ENCODE results near the gene CTXN1.

CTXN1 gene

GRCh38 chr19:7912697-7913564 is 13.0 kb downstream of the CTXN1 start:
- H3K27me3 ChIP-seq (ENCODE audit: insufficient read depth, low read length) = no peaks in the 10 kb centered on the region
- H3K4me3 ChIP-seq (ENCODE audit: low read depth, low read length) = no peak overlapping the region
- no peaks in the 10 kb centered on the region for H3K4me1 ChIP-seq (ENCODE audit: control insufficient read depth, insufficient read depth, low read length, unreplicated experiment)
- no peak overlapping the region for H2AFZ ChIP-seq (ENCODE audit: low read length, unreplicated experiment)
- no peak overlapping the region for H3K27ac ChIP-seq (ENCODE audit: low read depth, low read length)
- H3K79me2 ChIP-seq (ENCODE audit: control insufficient read depth, insufficient read depth, low read length, unreplicated experiment) = no peaks in the 10 kb centered on the region
- H3K36me3 ChIP-seq (ENCODE audit: insufficient read depth, low read length) = no peaks in the 10 kb centered on the region

GRCh38 chr19:7912144-7912696 is 13.7 kb downstream of the CTXN1 start:
- H3K79me2 ChIP-seq (ENCODE audit: control insufficient read depth, insufficient read depth, low read length, unreplicated experiment) = no peaks in the 10 kb centered on the region
- H2AFZ ChIP-seq (ENCODE audit: low read length, unreplicated experiment) = no peak overlapping the region
- H3K36me3 ChIP-seq (ENCODE audit: insufficient read depth, low read length) = no peaks in the 10 kb centered on the region
- H3K4me3 ChIP-seq (ENCODE audit: low read depth, low read length) = no peak overlapping the region
- no peak overlapping the region for H3K27ac ChIP-seq (ENCODE audit: low read depth, low read length)
- no peaks in the 10 kb centered on the region for H3K27me3 ChIP-seq (ENCODE audit: insufficient read depth, low read length)
- H3K4me1 ChIP-seq (ENCODE audit: control insufficient read depth, insufficient read depth, low read length, unreplicated experiment) = no peaks in the 10 kb centered on the region

- Histone ChIP-seq H3K4me3 (ENCODE audit: low read depth, low read length) (no peak overlapping the region), H2AFZ (ENCODE audit: low read length, unreplicated experiment) (no peak overlapping the region), H3K27me3 (ENCODE audit: insufficient read depth, low read length) (no peaks in the 10 kb centered on the region), H3K36me3 (ENCODE audit: insufficient read depth, low read length) (no peaks in the 10 kb centered on the region), H3K27ac (ENCODE audit: low read depth, low read length) (no peak overlapping the region), H3K79me2 (ENCODE audit: control insufficient read depth, insufficient read depth, low read length, unreplicated experiment) (no peaks in the 10 kb centered on the region), H3K4me1 (ENCODE audit: control insufficient read depth, insufficient read depth, low read length, unreplicated experiment) (no peaks in the 10 kb centered on the region)
Observed at GRCh38 chr19:7911508-7912143, 14.3 kb downstream of the CTXN1 start.

- no peak overlapping the region for H3K4me3 ChIP-seq (ENCODE audit: low read depth, low read length)
- H2AFZ ChIP-seq (ENCODE audit: low read length, unreplicated experiment) = no peak overlapping the region
- H3K36me3 ChIP-seq (ENCODE audit: insufficient read depth, low read length) = no peaks in the 10 kb centered on the region
- no peak overlapping the region for H3K27ac ChIP-seq (ENCODE audit: low read depth, low read length)
- H3K79me2 ChIP-seq (ENCODE audit: control insufficient read depth, insufficient read depth, low read length, unreplicated experiment) = peaks cover 6% of the 10 kb centered on the region
- H3K27me3 ChIP-seq (ENCODE audit: insufficient read depth, low read length) = no peaks in the 10 kb centered on the region
- H3K4me1 ChIP-seq (ENCODE audit: control insufficient read depth, insufficient read depth, low read length, unreplicated experiment) = no peaks in the 10 kb centered on the region
Observed at GRCh38 chr19:7910321-7911161, 15.4 kb downstream of the CTXN1 start.

GRCh38 chr19:7909471-7910067 is 16.4 kb downstream of the CTXN1 start:
- no peaks in the 10 kb centered on the region for H3K36me3 ChIP-seq (ENCODE audit: insufficient read depth, low read length)
- no peak overlapping the region for H2AFZ ChIP-seq (ENCODE audit: low read length, unreplicated experiment)
- H3K4me3 ChIP-seq (ENCODE audit: low read depth, low read length) = no peak overlapping the region
- no peak overlapping the region for H3K27ac ChIP-seq (ENCODE audit: low read depth, low read length)
- H3K79me2 ChIP-seq (ENCODE audit: control insufficient read depth, insufficient read depth, low read length, unreplicated experiment) = peaks cover 16% of the 10 kb centered on the region
- peaks cover 8% of the 10 kb centered on the region for H3K4me1 ChIP-seq (ENCODE audit: control insufficient read depth, insufficient read depth, low read length, unreplicated experiment)
- H3K27me3 ChIP-seq (ENCODE audit: insufficient read depth, low read length) = no peaks in the 10 kb centered on the region

GRCh38 chr19:7908742-7909461 is 17.0 kb downstream of the CTXN1 start:
- H3K36me3 ChIP-seq (ENCODE audit: insufficient read depth, low read length) = no peaks in the 10 kb centered on the region
- peaks cover 21% of the 10 kb centered on the region for H3K79me2 ChIP-seq (ENCODE audit: control insufficient read depth, insufficient read depth, low read length, unreplicated experiment)
- H3K4me3 ChIP-seq (ENCODE audit: low read depth, low read length) = no peak overlapping the region
- H3K27ac ChIP-seq (ENCODE audit: low read depth, low read length) = no peak overlapping the region
- H3K4me1 ChIP-seq (ENCODE audit: control insufficient read depth, insufficient read depth, low read length, unreplicated experiment) = peaks cover 8% of the 10 kb centered on the region
- no peaks in the 10 kb centered on the region for H3K27me3 ChIP-seq (ENCODE audit: insufficient read depth, low read length)
- no peak overlapping the region for H2AFZ ChIP-seq (ENCODE audit: low read length, unreplicated experiment)

- Histone ChIP-seq H3K4me3 (ENCODE audit: low read depth, low read length) (no peak overlapping the region), H2AFZ (ENCODE audit: low read length, unreplicated experiment) (no peak overlapping the region), H3K36me3 (ENCODE audit: insufficient read depth, low read length) (no peaks in the 10 kb centered on the region), H3K27me3 (ENCODE audit: insufficient read depth, low read length) (no peaks in the 10 kb centered on the region), H3K79me2 (ENCODE audit: control insufficient read depth, insufficient read depth, low read length, unreplicated experiment) (peaks cover 22% of the 10 kb centered on the region), H3K27ac (ENCODE audit: low read depth, low read length) (no peak overlapping the region), H3K4me1 (ENCODE audit: control insufficient read depth, insufficient read depth, low read length, unreplicated experiment) (peaks cover 8% of the 10 kb centered on the region)
Observed at GRCh38 chr19:7908078-7908699, 17.7 kb downstream of the CTXN1 start.

- H3K36me3 ChIP-seq (ENCODE audit: insufficient read depth, low read length) = no peaks in the 10 kb centered on the region
- no peaks in the 10 kb centered on the region for H3K27me3 ChIP-seq (ENCODE audit: insufficient read depth, low read length)
- peaks cover 28% of the 10 kb centered on the region for H3K79me2 ChIP-seq (ENCODE audit: control insufficient read depth, insufficient read depth, low read length, unreplicated experiment)
- no peak overlapping the region for H3K27ac ChIP-seq (ENCODE audit: low read depth, low read length)
- H3K4me3 ChIP-seq (ENCODE audit: low read depth, low read length) = no peak overlapping the region
- H3K4me1 ChIP-seq (ENCODE audit: control insufficient read depth, insufficient read depth, low read length, unreplicated experiment) = peaks cover 9% of the 10 kb centered on the region
- H2AFZ ChIP-seq (ENCODE audit: low read length, unreplicated experiment) = no peak overlapping the region
Observed at GRCh38 chr19:7907544-7907943, 18.4 kb downstream of the CTXN1 start.

GRCh38 chr19:7907122-7907521 is 18.8 kb downstream of the CTXN1 start:
- Histone ChIP-seq H3K27ac (ENCODE audit: low read depth, low read length) (no peak overlapping the region), H3K79me2 (ENCODE audit: control insufficient read depth, insufficient read depth, low read length, unreplicated experiment) (peaks cover 29% of the 10 kb centered on the region), H3K4me1 (ENCODE audit: control insufficient read depth, insufficient read depth, low read length, unreplicated experiment) (peaks cover 12% of the 10 kb centered on the region), H2AFZ (ENCODE audit: low read length, unreplicated experiment) (no peak overlapping the region), H3K36me3 (ENCODE audit: insufficient read depth, low read length) (no peaks in the 10 kb centered on the region), H3K4me3 (ENCODE audit: low read depth, low read length) (no peak overlapping the region), H3K27me3 (ENCODE audit: insufficient read depth, low read length) (no peaks in the 10 kb centered on the region)

Data from ACC112 (cell line).